ENCODE results near the gene SLC27A4. TPM values are rescaled to one million over a fixed set of nuclear protein-coding genes. Genes with fewer than 3 reads are reported as not detected.

SLC27A4 gene
- total RNA-seq, 1 donor from 2014 or later: 19.7 TPM

- DNase-seq (ENCODE audit: low read depth) (peak; percentile 69), FAIRE-seq (no peak)
- peak overlapping the region; percentile 34 for H3K4me3 ChIP-seq (ENCODE audit: low read depth, low read length)
- peaks cover 6% of the 10 kb centered on the region for H3K36me3 ChIP-seq (ENCODE audit: control insufficient read depth, insufficient read depth, low read length)
- no peaks in the 10 kb centered on the region for H3K27me3 ChIP-seq (ENCODE audit: control insufficient read depth, insufficient read depth, low read length)
- TF ChIP-seq CTCF (IDR thresholded peaks at IDR 0.05; ENCODE audit: insufficient read depth, low read length, severe bottlenecking): peak; percentile 93
These were observed 21.8 kb downstream of the SLC27A4 start for GRCh38 chr9:128361986-128362646.

- H3K27me3 ChIP-seq (ENCODE audit: control insufficient read depth, insufficient read depth, low read length): no peaks in the 10 kb centered on the region
These were observed 22.4 kb downstream of the SLC27A4 start for GRCh38 chr9:128362774-128363173.

GRCh38 chr9:128365525-128365924, 25.2 kb downstream of the SLC27A4 start:
- Histone ChIP-seq H3K4me3 (ENCODE audit: low read depth, low read length) (no peak overlapping the region), H3K36me3 (ENCODE audit: control insufficient read depth, insufficient read depth, low read length) (no peaks in the 10 kb centered on the region), H3K27me3 (ENCODE audit: control insufficient read depth, insufficient read depth, low read length) (no peaks in the 10 kb centered on the region)
- no peak for FAIRE-seq
- TF ChIP-seq CTCF (IDR thresholded peaks at IDR 0.05; ENCODE audit: insufficient read depth, low read length, severe bottlenecking): no peak
- no peak for DNase-seq (ENCODE audit: low read depth)

More at GRCh38 chr9:128362774-128363173, 22.4 kb downstream of the SLC27A4 start:
- FAIRE-seq: no peak
- Histone ChIP-seq H3K4me3 (ENCODE audit: low read depth, low read length) (no peak overlapping the region), H3K36me3 (ENCODE audit: control insufficient read depth, insufficient read depth, low read length) (peaks cover 3% of the 10 kb centered on the region)
- no peak for TF ChIP-seq CTCF (IDR thresholded peaks at IDR 0.05; ENCODE audit: insufficient read depth, low read length, severe bottlenecking)
- no peak for DNase-seq (ENCODE audit: low read depth)

- no peak for TF ChIP-seq CTCF (IDR thresholded peaks at IDR 0.05; ENCODE audit: insufficient read depth, low read length, severe bottlenecking)
- Histone ChIP-seq H3K36me3 (ENCODE audit: control insufficient read depth, insufficient read depth, low read length) (peaks cover 2% of the 10 kb centered on the region), H3K27me3 (ENCODE audit: control insufficient read depth, insufficient read depth, low read length) (no peaks in the 10 kb centered on the region), H3K4me3 (ENCODE audit: low read depth, low read length) (no peak overlapping the region)
- FAIRE-seq: no peak
- DNase-seq (ENCODE audit: low read depth): no peak
These were observed 28.8 kb downstream of the SLC27A4 start for GRCh38 chr9:128369024-128369706.

GRCh38 chr9:128370367-128370751, 30.0 kb downstream of the SLC27A4 start:
- DNase-seq (ENCODE audit: low read depth): peak; percentile 61
- Histone ChIP-seq H3K36me3 (ENCODE audit: control insufficient read depth, insufficient read depth, low read length) (peaks cover 2% of the 10 kb centered on the region), H3K27me3 (ENCODE audit: control insufficient read depth, insufficient read depth, low read length) (no peaks in the 10 kb centered on the region), H3K4me3 (ENCODE audit: low read depth, low read length) (peak overlapping the region; percentile 96)
- no peak for TF ChIP-seq CTCF (IDR thresholded peaks at IDR 0.05; ENCODE audit: insufficient read depth, low read length, severe bottlenecking)
- FAIRE-seq: no peak
